Stimulated activated CD8-positive, alpha-beta memory T cell treated with anti-CD3 and anti-CD28 coated beads, Interleukin-7, amount 100 ng/mL, for 48 hours (primary cell): ENCODE measurements around the gene DAPK2.
"Not testable (repeated sequence)": the region's sequence is repeated elsewhere in the genome, so short reads cannot be mapped to it uniquely, and the experiment has no call there.

Experiments used
- DNase-seq, 2 donors: peaks; one replicate each; pipeline ENCODE4 v3.0.0-alpha.2; 2020; ENCODE audit warnings: low read depth in 1 of 2; ENCODE audit errors: extremely low read depth in 1 of 2

DAPK2 gene

GRCh38 chr15:64058279-64058678, 12.0 kb upstream of the DAPK2 start:
- no peak for DNase-seq

DNA sequence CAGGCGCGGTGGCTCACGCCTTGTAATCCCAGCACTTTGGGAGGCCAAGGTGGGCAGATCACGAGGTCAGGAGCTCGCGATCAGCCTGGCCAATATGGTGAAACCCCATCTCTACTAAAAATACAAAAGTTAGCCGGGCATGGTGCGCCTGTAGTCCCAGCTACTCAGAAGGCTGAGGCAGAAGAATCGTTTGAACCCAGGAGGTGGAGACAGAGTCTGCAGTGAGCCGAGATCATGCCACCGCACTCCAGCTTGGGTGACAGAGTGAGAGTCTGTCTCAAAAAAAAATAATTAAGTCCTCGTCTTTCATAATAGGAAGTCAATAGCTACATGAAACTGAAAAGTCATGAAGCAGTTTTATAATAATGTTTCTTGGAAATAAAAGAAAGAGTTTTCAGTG, 7.4 kb upstream of the DAPK2 start:
- DNase-seq, result not testable (repeated sequence)

DNA sequence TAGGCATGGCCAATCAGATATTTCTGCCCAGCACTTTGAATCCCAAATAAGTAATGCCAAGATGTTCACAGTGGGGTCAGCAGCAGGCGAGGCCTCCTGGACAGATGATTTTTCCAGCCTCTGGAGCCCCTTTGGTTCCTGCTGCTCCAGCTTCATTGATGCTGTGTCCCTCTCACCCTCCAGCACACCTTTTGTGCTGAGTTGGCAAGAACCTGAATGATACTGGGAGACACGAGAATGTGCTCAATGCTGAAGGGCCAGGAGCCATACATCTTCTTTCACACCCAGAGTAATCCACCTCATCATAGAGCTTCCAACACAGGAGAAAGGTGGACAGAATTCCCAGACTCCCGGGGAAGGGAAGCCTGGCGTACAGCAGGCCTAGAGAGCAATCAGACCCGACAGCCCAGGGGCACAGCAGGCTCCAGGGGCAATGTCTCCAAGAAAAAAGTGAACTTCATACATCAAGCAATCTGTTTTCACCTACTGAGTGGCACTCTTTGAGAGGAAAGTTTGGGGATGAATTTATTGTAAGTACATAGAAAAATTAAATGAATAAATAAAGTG, 6.7 kb upstream of the DAPK2 start:
- no peak for DNase-seq

DNA sequence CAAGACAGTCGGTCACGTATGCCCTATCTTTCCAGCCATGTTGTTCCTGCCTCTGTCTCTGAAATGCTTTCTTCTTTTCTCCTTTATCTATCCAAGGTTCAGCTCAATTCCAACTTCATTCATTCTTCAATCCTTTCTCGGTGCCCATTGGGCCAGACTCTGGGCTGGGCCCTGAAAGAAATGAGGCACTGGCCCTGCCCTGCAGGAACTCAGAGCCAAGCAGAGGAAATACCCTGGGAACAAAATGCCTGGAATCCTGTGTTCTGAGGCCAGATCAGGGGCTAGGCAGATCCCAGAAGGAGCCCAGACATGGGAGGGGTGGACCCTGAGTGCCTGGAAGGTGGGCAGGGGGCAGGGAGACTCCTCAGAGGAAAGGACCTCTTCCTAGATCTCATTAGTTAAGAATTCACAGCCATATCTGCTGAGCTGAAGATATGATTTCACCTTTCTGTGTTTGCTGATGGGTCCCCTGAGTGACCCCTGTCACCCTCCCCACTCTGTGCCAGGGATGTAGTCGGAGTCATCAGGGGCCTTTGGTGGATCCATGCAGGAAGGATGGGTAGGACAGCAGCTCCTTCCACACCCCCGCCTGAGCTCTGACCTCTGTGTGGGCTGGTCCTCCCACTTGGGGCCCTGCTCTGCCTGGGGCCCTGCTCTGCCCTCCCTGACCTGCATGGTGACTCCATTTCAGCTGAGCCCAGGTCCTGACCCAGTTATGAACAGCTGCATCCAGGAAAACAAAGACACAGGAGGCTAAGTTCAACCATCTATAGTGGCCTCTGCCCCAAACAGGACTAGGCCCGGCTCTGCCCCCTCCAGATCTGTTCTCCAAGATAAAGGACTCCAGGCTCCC, 5.3 kb upstream of the DAPK2 start:
- DNase-seq, result no peak

- DNase-seq, result no peak
Observed at GRCh38 chr15:64051093-64051402, 4.8 kb upstream of the DAPK2 start.

DNA sequence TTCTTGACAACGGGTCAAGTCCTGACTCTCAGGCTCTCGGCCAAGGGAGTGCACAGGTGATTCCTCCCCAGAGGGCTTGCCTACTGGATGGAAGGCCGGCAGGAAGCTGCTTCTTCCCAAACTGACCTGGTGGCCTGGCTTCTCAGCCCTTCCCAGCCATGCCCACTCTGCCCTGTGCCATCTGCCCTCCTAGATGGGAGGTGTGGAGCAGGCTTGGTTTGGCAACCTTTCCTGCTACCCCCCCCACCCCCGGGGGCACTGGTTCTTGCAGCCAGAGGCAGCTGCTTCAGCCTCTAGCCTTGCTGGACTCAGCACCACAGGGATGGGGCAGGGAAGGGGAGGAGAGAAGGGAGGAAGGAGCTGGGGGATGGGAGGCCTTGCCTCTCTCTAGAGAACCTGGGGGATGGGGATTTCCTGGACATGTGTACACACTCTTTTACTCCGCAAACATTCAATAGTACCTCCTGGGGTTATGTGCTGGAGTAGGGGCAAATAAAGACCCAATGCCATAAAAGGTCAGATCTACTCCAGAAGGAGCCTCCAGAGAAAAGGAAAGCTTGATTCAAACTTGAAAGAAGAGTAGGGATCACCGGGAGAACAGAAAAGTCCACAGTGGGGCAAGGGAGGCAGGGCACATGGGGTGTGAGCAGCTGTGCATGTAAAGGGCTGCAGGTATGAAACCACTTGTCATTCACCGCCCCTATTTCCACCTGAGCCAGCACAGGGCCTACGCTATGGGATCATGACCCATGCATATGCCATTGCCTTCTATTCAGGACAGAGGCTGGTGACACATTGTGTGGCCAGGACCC, 4.2 kb upstream of the DAPK2 start:
- DNase-seq, result no peak

GRCh38 chr15:64048781-64049460, 2.6 kb upstream of the DAPK2 start:
- DNase-seq, result no peak

DNA sequence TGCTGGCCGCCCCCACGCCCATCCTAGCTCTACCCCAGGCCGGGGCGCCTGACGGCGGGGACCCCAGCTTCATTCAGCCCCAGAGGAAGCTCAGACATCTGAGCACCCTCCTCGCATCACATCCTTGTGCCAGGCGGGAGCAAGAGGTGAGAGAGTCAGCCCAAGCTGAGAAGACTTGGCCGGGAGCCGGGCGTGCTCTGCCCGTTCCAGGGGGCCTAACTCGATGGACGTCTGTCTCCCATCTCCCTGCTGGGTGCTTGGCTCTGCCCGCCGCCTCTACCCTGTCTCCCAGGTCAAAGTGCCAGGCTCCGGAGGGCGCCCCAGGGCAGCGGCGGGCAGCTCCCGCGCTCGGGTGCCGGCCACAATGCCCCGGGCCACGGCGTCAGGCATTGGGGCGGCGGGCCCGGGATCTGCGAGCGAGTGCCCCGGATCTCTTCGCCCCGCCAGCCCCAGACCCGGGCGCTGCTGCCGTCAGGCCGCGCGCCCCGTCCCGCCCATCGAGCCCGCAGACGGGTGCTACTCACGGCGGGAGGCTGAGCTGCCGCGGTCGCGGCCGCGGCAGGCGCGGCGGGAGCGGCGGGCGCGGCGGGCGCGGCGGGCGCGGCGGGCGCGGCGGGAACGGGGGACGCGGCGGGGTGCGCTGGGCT, 388 bp downstream of the DAPK2 start:
- DNase-seq, result no peak

- no peak for DNase-seq
Observed at GRCh38 chr15:64045101-64045435, 1.2 kb downstream of the DAPK2 start.

DNA sequence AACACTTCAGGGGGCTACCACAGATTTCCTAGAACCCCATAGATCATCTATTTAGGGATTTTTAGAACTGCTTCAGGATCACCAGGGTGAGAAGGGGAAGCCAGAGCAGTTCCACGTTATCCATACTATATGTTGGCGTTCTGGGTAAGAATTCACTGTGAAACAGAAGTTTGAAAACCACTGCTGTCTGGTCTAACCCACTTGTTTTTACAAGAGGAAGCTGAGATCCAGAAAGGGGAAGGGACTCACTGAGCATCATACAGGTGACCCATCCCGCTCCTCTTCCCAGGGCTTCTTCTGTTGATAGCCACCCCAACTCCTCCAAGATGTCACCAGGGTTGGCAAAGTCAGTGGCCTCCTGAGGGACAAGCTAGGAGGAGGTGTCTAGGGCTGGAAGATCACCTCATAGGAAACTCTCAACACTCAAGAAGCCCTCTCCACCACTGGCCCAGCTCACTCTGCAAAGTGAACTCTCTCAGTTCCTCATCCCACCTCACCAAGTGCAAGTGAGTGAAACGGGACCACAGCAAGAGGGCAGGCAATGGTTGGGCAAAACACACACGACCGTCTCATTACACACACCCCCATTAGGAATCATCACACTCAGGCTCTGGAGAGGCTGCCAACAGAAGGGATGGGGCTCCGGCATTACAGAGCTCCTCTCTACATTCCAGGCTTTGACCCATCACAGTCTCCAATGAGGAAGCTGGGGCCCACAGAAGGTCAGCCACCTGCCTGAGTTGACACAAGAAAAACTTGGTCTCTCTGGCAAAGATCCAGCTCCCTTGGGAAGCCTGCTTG, 1.8 kb downstream of the DAPK2 start:
- no peak for DNase-seq

GRCh38 chr15:64038878-64039610, 7.2 kb downstream of the DAPK2 start:
- DNase-seq, result no peak

DNA sequence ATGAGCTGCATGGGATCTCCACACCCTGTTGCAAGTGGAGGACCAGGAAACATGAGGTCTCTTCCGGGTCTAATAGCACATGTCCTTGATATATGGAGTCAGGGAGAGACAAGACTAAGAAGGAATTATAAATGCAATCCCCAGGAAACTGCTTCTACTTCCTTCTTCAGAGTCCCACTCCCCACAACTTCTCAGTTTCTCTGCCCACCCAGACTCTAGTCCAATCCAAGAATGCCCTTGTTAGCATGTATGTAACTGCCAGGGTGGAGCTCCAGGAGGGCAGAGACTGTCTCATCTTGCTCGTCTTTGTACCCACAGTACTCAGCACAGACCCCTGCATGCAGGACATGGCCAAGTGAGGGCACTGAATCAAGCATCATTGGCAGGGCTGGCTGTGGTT, 8.3 kb downstream of the DAPK2 start:
- no peak for DNase-seq

DNA sequence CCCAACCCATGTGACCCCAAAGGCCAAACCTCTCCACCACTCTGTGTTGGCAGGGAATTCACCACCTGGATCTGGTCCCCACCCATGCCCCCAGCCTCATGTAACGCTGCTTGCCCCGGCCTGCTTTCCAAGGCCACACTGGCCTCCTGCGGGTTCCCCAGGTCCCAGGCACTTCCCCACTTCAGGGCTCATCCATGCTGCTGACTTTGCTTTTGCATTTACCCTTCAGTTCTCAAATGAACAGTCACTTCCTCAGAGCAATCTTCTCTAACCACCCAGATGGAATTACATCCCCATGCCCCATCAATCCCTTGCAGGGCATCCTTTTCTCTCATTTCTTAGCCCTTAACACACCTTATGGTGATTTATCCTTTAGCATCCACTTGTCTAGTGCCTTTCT, 9.2 kb downstream of the DAPK2 start:
- no peak for DNase-seq

- no peak for DNase-seq
Observed at GRCh38 chr15:64035525-64035924, 10.8 kb downstream of the DAPK2 start.

DNA sequence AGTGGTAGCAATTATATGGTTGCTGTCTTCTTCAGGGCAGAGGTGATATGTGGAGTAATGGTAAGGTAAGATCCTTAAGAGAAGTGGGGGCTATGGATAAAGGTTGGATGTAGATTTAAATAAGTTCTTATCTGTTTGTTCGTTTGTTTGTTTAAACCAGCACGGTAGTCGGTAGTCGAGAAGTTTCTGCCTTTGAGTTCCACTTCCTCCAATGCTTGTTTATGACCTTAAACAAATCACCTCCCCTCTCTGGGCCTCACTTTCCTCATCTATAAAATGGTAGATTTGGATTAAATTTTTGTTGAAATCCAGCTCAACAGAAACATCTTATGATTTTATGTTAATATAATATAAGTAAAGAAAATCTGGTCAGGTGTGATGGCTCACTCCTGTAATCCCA, 11.8 kb downstream of the DAPK2 start:
- no peak for DNase-seq

DNA sequence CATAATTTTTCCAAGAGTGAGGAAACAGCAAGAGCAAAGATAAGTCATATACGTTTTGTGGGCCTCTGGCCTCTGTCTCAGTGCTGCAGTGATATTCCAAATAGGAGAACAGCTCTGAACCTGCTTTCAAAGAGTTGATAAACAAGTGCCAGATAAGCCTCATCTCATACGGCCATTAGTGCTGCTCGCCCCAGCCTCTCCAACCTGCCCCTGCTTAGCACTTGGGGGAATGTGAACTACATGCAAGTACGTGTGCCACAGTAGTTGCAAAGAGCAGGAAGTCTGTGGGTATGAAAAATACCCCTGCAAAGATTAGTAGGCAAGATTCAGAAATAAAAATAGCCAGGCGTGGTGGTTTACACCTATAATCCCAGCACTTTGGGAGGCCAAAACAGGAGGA, 14.0 kb downstream of the DAPK2 start:
- no peak for DNase-seq

DNA sequence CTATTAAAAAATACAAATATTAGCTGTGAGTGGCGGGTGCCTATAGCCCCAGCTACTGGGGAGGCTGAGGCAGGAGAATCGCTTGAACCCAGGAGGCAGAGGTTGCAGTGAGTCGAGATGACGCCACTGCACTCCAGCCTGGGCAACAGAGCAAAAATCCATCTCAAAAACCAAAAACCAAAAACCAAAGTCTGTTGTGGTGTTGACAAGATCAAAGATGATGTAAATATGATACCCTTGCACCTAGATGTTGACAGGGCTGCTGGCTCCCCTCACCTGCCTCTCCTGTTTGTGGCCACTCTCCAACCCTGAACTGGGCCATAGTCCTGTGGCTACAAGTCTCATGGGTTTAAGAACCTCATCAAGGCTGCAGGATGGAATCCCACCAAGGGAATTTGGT, 16.2 kb downstream of the DAPK2 start:
- no peak for DNase-seq

DNA sequence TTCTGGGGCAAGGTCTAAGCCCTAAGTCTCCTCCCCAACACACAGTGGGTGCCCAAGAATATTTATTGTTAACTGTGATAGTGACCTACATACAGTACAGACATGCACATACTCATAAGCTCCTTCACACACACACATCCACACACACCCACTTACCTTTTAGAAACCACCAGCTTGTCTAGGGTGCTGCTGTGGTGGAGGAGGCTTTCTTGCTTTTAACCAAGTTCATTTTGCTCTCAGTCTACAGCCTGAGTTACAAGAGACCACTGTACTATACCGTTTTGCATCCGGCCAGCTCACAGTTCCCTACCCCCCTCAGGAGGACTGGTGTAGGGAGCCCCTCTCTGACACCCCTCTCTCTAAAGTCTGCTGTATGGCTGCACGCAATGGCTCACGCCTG, 16.7 kb downstream of the DAPK2 start:
- no peak for DNase-seq

DNA sequence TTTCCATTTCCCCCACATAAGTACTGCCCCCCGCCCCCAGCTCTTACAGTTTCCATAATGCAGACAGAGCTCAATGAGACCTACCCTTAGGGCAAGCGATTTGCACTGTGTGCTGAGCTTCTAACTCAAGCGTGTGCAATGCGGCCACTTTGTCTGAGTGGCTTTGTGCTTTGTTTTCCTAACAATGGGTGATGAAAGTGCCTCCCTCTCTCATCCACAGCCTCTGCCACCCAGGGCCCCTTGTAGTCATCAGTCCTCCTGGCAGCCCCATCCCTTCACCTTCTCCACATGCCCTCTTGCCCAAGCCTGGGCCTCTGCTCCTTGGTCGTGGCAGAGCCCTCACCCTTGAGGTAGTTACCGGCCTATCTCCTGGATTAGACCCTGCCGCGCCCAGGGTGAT, 17.2 kb downstream of the DAPK2 start:
- DNase-seq, result no peak

DNA sequence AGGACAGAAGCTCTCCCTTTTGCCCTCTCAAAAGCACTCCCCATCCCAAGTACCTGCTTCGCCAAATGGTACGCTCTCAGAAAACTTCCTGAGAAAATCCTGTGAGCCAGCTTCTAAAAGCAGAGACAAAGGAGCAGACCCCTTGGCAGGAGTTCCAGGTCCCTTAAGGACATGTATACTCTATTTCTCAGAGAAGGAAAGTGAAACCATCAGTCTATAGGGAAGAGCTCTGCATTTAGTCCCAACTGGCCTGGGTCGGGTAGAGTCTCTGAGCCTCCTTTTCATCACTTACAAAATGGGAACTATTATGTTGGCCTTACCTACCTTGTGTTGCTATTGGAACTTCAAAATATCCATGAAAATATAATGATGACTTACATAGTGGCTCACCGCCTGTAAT, 19.7 kb downstream of the DAPK2 start:
- no peak for DNase-seq
